GM19351 (cell line): Measurements from ENCODE around the gene KIRREL3.

Experiments used
- ATAC-seq: cut with Tn5 transposase; IDR thresholded peaks from one replicate; pipeline ENCODE4 v1.9.1; 2021; ENCODE audit warnings: mild to moderate bottlenecking, moderate library complexity; ENCODE audit not compliant: unreplicated experiment

KIRREL3 gene

GRCh38 chr11:126523441-126524205 lies 476.9 kb downstream of the KIRREL3 start:
- no peak for ATAC-seq

DNA sequence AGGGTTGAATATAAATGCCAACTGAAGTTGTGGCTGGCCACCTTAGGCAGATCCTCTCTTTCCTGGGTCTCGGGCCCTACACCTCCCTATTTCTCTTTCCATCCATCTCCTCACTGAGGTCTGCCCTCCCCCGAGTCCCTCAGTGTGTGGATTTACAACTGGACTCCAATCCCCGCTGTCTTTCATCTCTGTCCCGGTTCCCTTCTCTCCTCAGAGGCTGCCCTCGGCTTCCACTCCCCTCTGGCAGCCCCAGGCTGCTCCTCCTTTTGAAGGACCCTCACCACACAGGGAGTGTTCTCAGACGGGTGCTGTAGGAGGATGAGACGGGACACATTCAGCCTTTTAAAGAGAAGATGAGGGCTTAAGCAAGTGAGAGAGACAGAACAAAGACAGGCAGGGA lies 478.0 kb downstream of the KIRREL3 start:
- no peak for ATAC-seq

DNA sequence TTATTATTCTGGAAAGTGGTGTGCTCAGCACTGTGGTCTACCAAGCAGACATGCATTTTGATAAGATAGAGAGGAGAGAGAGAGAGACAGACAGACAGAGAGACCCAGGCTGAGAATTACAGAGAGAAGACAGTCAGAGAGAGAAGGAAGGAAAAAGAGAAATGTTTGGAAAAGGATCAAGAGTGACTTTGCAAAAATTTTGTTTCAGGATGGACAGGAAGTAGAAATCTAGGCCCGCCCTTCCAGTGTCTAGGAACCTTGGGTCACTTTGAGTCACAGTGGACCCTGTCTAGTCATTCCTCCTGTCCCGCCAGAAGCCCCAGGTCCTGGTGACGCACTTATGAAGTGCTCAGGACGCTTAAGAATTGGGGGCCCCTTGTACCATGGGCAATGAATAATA lies 478.4 kb downstream of the KIRREL3 start:
- no peak for ATAC-seq

GRCh38 chr11:126521196-126521595 lies 479.4 kb downstream of the KIRREL3 start:
- ATAC-seq, result no peak

- ATAC-seq, result no peak
Measured at GRCh38 chr11:126519764-126520734, 480.5 kb downstream of the KIRREL3 start.

- no peak for ATAC-seq
Measured at GRCh38 chr11:126518972-126519690, 481.4 kb downstream of the KIRREL3 start.

DNA sequence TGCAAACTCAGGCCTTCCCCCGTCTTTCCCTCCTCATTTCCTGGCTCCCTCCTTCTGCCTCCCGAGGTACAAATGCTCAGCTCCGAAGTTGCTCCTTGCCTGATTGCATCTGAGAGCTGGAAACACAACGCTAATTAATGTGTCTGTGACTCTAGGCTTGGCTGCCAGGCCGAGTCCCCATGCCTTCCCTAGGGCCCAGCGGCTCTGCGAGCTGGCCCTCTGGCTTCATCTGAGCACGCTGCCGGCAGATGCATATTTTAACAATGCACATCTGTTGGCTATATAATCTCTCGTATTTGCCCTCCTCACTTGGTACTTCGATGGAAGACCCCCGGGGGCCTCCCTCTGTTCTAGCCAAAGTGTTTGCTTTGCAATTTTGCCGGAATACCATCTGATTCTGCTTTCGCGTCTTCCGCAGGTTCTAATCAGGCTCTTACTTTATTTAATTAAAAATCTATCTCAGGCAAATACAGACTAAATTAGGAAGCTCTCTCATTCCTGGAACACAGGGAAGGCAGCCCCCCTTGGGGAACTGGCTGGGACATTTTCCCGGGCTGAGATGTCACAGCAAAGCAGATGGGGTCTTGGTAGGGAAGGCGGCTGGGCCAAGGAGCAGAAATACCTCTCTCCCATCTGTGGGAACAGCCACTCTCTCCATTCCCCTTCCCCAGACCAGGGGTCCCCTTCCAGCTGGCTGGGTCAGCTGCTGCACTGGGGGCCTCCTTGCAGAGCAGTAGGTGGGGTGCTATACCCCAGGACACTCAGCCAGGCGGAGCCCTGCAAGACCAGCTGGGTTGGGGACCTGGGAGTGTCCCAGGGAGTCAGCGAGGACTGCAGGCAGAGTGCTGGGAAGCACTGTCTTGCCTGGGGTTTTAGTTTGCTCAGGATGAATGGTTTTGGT lies 482.2 kb downstream of the KIRREL3 start:
- ATAC-seq, result no peak

GRCh38 chr11:126515501-126515900 lies 485.1 kb downstream of the KIRREL3 start:
- no peak for ATAC-seq

GRCh38 chr11:126514061-126514693 lies 486.4 kb downstream of the KIRREL3 start:
- ATAC-seq, result no peak

DNA sequence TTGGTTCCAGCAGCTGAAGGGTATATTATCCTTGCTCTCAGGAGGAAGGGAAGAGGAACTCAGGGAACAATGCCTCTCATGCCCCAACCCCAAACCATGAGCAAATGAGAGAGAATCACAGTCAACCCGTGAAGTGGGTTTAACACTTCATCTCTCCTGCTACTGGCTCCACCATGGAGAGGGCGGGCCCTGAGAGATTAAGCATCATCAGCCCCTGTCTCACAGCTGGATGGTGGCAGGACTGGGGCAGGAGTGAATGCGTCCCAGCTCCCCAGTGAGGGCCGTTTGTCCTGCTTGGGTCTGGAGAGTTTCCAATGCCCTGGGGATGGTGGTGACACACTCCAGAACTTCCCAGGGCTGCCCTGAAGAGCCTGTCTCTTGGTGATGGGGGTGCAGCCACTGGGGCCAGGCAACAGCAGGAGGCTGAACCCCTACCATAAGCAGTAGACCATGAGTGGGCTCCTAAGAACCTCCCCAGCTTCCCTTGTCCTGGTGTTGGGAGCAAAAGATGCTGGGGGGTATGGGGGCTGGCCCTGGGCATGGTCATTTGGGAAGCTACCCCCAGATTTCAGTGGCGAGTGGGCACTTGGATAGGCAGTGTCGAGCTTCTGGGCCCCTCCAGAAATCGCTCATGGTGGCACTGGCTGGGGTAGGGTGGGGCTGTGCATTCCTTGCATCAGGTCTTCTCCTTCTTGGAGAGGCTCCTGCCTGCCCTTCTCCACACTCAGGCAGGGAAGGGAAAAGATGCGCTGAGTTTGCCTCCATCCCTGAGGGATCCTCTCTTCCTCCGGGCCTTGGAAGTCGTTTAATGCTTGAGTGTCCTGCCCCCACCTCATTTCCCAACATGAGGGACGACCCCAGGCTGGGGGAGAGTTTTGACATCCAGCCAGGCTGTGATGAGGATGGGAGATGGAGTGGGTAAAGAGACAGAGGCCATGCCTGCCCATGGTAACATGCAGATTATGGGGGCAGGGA lies 487.5 kb downstream of the KIRREL3 start:
- no peak for ATAC-seq

DNA sequence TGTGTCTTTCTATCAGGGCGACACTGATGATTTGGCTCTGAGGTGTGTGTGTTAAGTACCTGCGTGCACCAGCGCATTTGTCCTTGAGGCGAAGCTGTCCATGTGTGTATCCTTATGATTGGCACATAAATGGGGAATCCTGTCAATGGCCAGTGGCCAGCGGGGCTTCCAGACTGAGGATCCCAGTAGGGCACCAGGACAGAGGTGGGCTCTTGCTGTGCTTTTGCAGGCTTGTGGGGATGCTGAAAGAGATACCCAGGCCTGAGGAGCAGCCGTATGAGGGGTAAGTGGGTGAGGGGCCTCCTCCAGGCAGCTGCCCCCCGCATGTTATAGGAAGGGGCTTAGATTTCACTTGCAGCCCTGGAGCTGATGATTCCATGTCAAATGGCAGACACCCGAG lies 488.3 kb downstream of the KIRREL3 start:
- ATAC-seq, result no peak

GRCh38 chr11:126511475-126512115 lies 489.0 kb downstream of the KIRREL3 start:
- no peak for ATAC-seq

DNA sequence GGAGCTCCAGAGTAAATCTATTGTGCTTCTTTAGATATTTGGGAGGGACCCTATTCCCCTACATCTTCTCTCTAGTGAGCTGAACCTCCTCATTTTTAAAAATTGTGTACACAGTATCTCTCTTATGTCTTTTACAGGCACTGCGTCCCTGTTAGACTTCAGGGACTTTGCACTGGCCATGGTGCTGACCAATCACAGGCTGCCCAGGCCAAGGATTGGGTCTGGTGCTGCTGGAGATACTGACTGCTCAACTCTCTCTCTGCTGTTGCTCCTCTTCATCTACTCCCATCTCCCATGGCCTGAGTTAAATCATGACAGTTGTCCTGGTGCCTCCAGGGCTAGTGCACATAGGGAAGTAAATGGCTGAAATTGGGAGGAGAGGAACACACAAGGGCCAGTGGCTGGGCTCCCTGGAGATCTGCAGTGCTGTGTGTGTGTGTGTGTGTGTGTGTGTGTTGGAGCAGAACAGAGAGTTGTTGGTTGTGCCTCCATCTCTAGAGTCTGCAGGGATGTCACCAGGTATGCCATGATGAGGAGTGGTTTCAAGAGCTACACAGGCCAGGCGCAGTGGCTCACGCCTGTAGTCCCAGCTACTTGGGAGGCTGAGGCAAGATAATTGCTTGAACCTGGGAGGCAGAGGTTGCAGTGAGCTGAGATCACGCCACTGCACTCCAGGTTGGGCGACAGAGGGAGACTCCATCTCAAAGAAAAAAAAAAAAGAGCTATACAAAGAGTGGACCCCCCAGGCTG lies 489.8 kb downstream of the KIRREL3 start:
- ATAC-seq, result no peak

DNA sequence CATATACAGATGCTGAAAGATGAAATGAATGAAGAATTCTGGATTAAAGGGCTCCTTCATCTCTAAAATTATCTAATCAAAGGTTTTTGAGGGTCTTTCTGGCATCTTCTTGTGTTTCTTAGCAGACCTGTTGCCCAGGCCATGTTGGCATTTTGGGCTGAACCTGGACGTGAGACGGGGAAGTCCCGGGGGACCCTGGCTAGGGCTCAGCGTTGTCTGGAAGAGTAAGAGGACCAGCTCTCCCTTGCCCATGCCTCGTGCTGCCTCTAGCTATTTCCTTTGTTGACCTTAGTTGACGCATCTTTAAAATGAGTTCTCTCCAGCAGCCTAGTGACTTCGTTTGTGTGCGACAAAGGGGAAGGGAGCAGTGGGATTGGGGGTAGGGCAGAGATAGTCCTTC lies 492.9 kb downstream of the KIRREL3 start:
- no peak for ATAC-seq

DNA sequence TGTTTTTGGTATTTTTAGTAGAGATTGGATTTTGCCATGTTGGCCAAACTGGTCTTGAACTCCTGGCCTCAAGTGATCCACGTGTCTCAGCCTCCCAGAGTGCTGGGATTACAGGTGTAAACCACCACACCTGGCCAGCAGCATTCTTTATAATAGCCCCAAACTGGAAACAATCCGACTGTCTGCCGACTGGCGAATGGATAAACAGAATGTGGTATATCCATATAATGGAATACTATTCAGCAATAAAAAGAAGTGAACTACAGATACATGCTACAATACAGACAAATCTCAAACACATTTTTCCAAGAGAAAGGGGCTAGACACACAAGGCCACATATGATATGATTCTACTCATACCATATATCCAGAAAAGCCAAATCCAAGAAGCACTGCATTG lies 493.8 kb downstream of the KIRREL3 start:
- ATAC-seq, result no peak

DNA sequence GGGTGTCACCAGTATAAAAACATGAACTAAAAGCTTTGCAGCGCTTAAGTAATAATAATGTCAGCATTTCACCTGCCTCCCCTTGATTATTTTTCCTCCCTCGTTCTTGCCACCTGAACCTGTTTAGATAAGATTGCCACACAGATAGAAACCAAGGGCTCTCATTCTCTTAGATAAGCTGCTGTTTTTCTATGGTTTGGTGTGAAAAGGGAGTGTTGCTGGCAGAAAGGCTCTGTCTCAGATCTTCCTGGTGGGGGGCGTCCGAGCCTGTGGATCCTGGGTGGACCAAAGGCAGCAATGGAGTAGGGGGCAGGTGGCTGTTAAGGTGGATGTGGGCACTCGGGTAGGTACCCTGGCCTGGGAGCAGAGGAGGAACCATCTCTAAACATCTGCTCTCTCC lies 497.6 kb downstream of the KIRREL3 start:
- ATAC-seq, result no peak

- ATAC-seq, result no peak
Measured at GRCh38 chr11:126502159-126502558, 498.4 kb downstream of the KIRREL3 start.
